ENCODE results near the gene DROSHA. TPM values are rescaled to one million over a fixed set of nuclear protein-coding genes. Genes with fewer than 3 reads are reported as not detected.

Gene DROSHA
- polyA plus RNA-seq, 1 donor (not counting 4 experiments of a cell fraction or from before 2014, with no cell fraction given), result 39.9 TPM

- no peak for FAIRE-seq
- DNase-seq (ENCODE audit: low read depth, low spot score), result no peak
- no peak overlapping the region for H2AFZ ChIP-seq (ENCODE audit: control insufficient read depth, low read length)
- no peak overlapping the region for H3K4me3 ChIP-seq (ENCODE audit: control insufficient read depth in 2 of 3, extremely low read depth in 1 of 3, insufficient read depth in 2 of 3, low read depth in 1 of 3, low read length in 3 of 3)
- H3K9me3 ChIP-seq (ENCODE audit: control insufficient read depth, low read depth, low read length), result no peaks in the 10 kb centered on the region
- H3K27me3 ChIP-seq (ENCODE audit: control insufficient read depth, extremely low read depth, insufficient read depth, low read length), result no peaks in the 10 kb centered on the region
- H3K27ac ChIP-seq (ENCODE audit: control insufficient read depth, insufficient read depth, low read length), result no peak overlapping the region
- no peaks in the 10 kb centered on the region for H3K9me1 ChIP-seq (ENCODE audit: control insufficient read depth, extremely low read depth, insufficient read depth, low read length)
- no peak overlapping the region for H3K4me2 ChIP-seq (ENCODE audit: control insufficient read depth, extremely low read depth, insufficient read depth, low read depth, low read length)
- peaks cover 8 to 9% of the 10 kb centered on the region in 2 experiments for H3K36me3 ChIP-seq (ENCODE audit: control insufficient read depth in 2 of 2, extremely low read depth in 1 of 2, insufficient read depth in 2 of 2, low read length in 2 of 2)
- no peaks in the 10 kb centered on the region for H4K20me1 ChIP-seq (ENCODE audit: control insufficient read depth, extremely low read depth, insufficient read depth, low read length)
- H3K79me2 ChIP-seq (ENCODE audit: control insufficient read depth, insufficient read depth, low read length), result no peaks in the 10 kb centered on the region
- no peaks in the 10 kb centered on the region for H3K4me1 ChIP-seq (ENCODE audit: control insufficient read depth, extremely low read depth, insufficient read depth, low read length)
- dilution Hi-C loops (cut with MboI; ENCODE audit: extremely low pct_ligation_motif_present, low sequenced_read_pairs), result no loop called here
- H3K9ac ChIP-seq (ENCODE audit: control insufficient read depth, extremely low read depth, insufficient read depth, low read length), result no peak overlapping the region
- TF ChIP-seq CTCF (optimal IDR thresholded peaks at IDR 0.05 in 1 of 3, IDR thresholded peaks at IDR 0.05 in 1 of 3, conservative IDR thresholded peaks at IDR 0.05 in 1 of 3; ENCODE audit: extremely low read depth in 1 of 3, insufficient read depth in 2 of 3, low read length in 3 of 3) (no peak), EZH2 (IDR thresholded peaks at IDR 0.05; ENCODE audit: low read length) (no peak)
Measured at GRCh38 chr5:31455172-31455571, 76.7 kb downstream of the DROSHA start.

- Histone ChIP-seq H3K4me1 (ENCODE audit: control insufficient read depth, extremely low read depth, insufficient read depth, low read length) (no peaks in the 10 kb centered on the region), H3K27me3 (ENCODE audit: control insufficient read depth, extremely low read depth, insufficient read depth, low read length) (no peaks in the 10 kb centered on the region), H3K9ac (ENCODE audit: control insufficient read depth, extremely low read depth, insufficient read depth, low read length) (no peak overlapping the region), H3K36me3 (ENCODE audit: control insufficient read depth in 2 of 2, extremely low read depth in 1 of 2, insufficient read depth in 2 of 2, low read length in 2 of 2) (peaks cover 7 to 8% of the 10 kb centered on the region in 2 experiments), H3K9me1 (ENCODE audit: control insufficient read depth, extremely low read depth, insufficient read depth, low read length) (no peaks in the 10 kb centered on the region), H3K9me3 (ENCODE audit: control insufficient read depth, low read depth, low read length) (no peaks in the 10 kb centered on the region), H3K4me3 (ENCODE audit: control insufficient read depth in 2 of 3, extremely low read depth in 1 of 3, insufficient read depth in 2 of 3, low read depth in 1 of 3, low read length in 3 of 3) (no peak overlapping the region), H3K27ac (ENCODE audit: control insufficient read depth, insufficient read depth, low read length) (no peak overlapping the region), H3K79me2 (ENCODE audit: control insufficient read depth, insufficient read depth, low read length) (no peaks in the 10 kb centered on the region), H3K4me2 (ENCODE audit: control insufficient read depth, extremely low read depth, insufficient read depth, low read depth, low read length) (no peak overlapping the region), H4K20me1 (ENCODE audit: control insufficient read depth, extremely low read depth, insufficient read depth, low read length) (no peaks in the 10 kb centered on the region), H2AFZ (ENCODE audit: control insufficient read depth, low read length) (no peak overlapping the region)
- DNase-seq (ENCODE audit: low read depth, low spot score) (no peak), FAIRE-seq (no peak)
- TF ChIP-seq CTCF (optimal IDR thresholded peaks at IDR 0.05 in 1 of 3, IDR thresholded peaks at IDR 0.05 in 1 of 3, conservative IDR thresholded peaks at IDR 0.05 in 1 of 3; ENCODE audit: extremely low read depth in 1 of 3, insufficient read depth in 2 of 3, low read length in 3 of 3), result no peak
- TF ChIP-seq EZH2 (IDR thresholded peaks at IDR 0.05; ENCODE audit: low read length), result no peak
- dilution Hi-C loops (cut with MboI; ENCODE audit: extremely low pct_ligation_motif_present, low sequenced_read_pairs), result no loop called here
Measured at GRCh38 chr5:31453522-31453921, 78.4 kb downstream of the DROSHA start.

Measured in keratinocyte (primary cell).